ENCODE measurements around the gene POLRMT.
"Not testable (repeated sequence)": the region's sequence is repeated elsewhere in the genome, so short reads cannot be mapped to it uniquely, and the experiment has no call there.

- TF ChIP-seq CTCF, EP300 (IDR thresholded peaks at IDR 0.05): not testable (repeated sequence)
Observed at GRCh38 chr19:585146-585545, 48.2 kb downstream of the POLRMT start.
